B cell (primary cell): ENCODE results near the gene AMER3. TPM values are rescaled to one million over a fixed set of nuclear protein-coding genes. Genes with fewer than 3 reads are reported as not detected.

Experiments
- ATAC-seq: fragments of 200-7000 bp; cut with Tn5 transposase; one replicate; pipeline ENCODE4 v1.10.0; 2021; ENCODE audit warnings: low read depth, mild to moderate bottlenecking, moderate number of reproducible peaks, moderate library complexity
- CTCF ChIA-PET: fragments of 350-600 bp; sonication (Branson Sonifier 250); formaldehyde crosslinking; loops from one replicate; lab custom pipeline; 2021; ENCODE audit warnings: antibody characterized with exemption, inconsistent platforms; lab: Charles Lee
- POLR2A ChIA-PET: fragments of 350-600 bp; sonication (Branson Sonifier 250); formaldehyde crosslinking; loops from one replicate; lab custom pipeline; 2021; ENCODE audit warnings: antibody characterized with exemption; lab: Charles Lee
- DNase-seq: peaks from one replicate; pipeline ENCODE4 v3.0.0; 2013
- H2AFZ ChIP-seq: 2 replicates; pipeline ENCODE4 v1.6.1; 2012; ENCODE audit warnings: mild to moderate bottlenecking, low read depth, low read length; ENCODE audit not compliant: insufficient read depth, poor library complexity, severe bottlenecking
- H3K27ac ChIP-seq, 2 donors: 1 replicate in 1 of 2; 2 replicates in 1 of 2; pipeline ENCODE4 v1.5.1; 2012 to 2013; ENCODE audit warnings: low read length in 2 of 2, mild to moderate bottlenecking in 2 of 2, moderate library complexity in 1 of 2
- H3K27me3 ChIP-seq, 4 experiments: fragments of 200-600 bp in 1 of 4; sonication (generic) in 1 of 4; replicated peaks in 1 of 4; 1 replicate in 2 of 4; 2 replicates in 2 of 4; pipeline versions ENCODE4 v1.6.1 to v1.7.0; 2013 to 2016; ENCODE audit warnings: low read length in 3 of 4, mild to moderate bottlenecking in 2 of 4, mixed read lengths in 1 of 4, moderate library complexity in 1 of 4; ENCODE audit not compliant: insufficient read depth in 4 of 4, control insufficient read depth in 3 of 4; ENCODE audit errors: control extremely low read depth in 1 of 4
- H3K36me3 ChIP-seq, 2 experiments: replicated peaks in 1 of 2; 1 replicate in 1 of 2; 2 replicates in 1 of 2; pipeline versions ENCODE4 v1.6.1 to v1.7.1; 2013; ENCODE audit warnings: low read length in 1 of 2; ENCODE audit not compliant: insufficient read depth in 2 of 2, control insufficient read depth in 1 of 2; ENCODE audit errors: control extremely low read depth in 1 of 2, extremely low read depth in 1 of 2
- H3K4me1 ChIP-seq, 2 donors: fragments of 200-600 bp in 1 of 2; sonication (generic) in 1 of 2; 1 replicate in 1 of 2; 2 replicates in 1 of 2; pipeline versions ENCODE4 v1.5.1 to v1.6.1; 2013 to 2017; ENCODE audit warnings: low read length in 2 of 2; ENCODE audit not compliant: control insufficient read depth in 2 of 2, insufficient read depth in 2 of 2
- H3K4me2 ChIP-seq: replicated peaks from 2 replicates; pipeline ENCODE3; 2012; ENCODE audit warnings: mild to moderate bottlenecking, low read depth, low read length; ENCODE audit not compliant: poor library complexity, severe bottlenecking
- H3K4me3 ChIP-seq, 5 experiments: fragments of 200-600 bp in 1 of 5; sonication (generic) in 1 of 5; 1 replicate in 3 of 5; 2 replicates in 2 of 5; pipeline versions ENCODE4 v1.5.1 to v1.7.0; 2011 to 2016; ENCODE audit warnings: low read length in 4 of 5, mild to moderate bottlenecking in 4 of 5, low read depth in 2 of 5, control low read depth in 1 of 5, moderate library complexity in 1 of 5; ENCODE audit not compliant: insufficient read depth in 1 of 5; ENCODE audit errors: control extremely low read depth in 1 of 5, extremely low read depth in 1 of 5
- H3K79me2 ChIP-seq: fragments of 200-600 bp; sonication (generic); one replicate; pipeline ENCODE4 v1.6.0; 2016; ENCODE audit warnings: low read length; ENCODE audit not compliant: control insufficient read depth, insufficient read depth
- H3K9ac ChIP-seq: fragments of 200-600 bp; sonication (generic); 2 replicates; pipeline ENCODE4 v1.6.1; 2017; ENCODE audit warnings: mild to moderate bottlenecking, low read length, moderate library complexity
- H3K9me3 ChIP-seq, 3 donors: one replicate each; pipeline versions ENCODE4 v1.6.1 to v1.7.1; 2013; ENCODE audit warnings: low read length in 2 of 3; ENCODE audit not compliant: control insufficient read depth in 2 of 3, insufficient read depth in 1 of 3; ENCODE audit errors: control extremely low read depth in 1 of 3
- H4K20me1 ChIP-seq: 2 replicates; pipeline ENCODE4 v1.6.0; 2012; ENCODE audit warnings: mild to moderate bottlenecking, low read length; ENCODE audit not compliant: insufficient read depth, control insufficient read depth, poor library complexity, severe bottlenecking
- H3K27ac Mint-ChIP-seq: one replicate; pipeline ENCODE4 v1.8.0; 2021; ENCODE audit warnings: mixed read lengths
- H3K27me3 Mint-ChIP-seq: one replicate; pipeline ENCODE4 v1.8.0; 2021; ENCODE audit warnings: mixed read lengths
- H3K4me1 Mint-ChIP-seq: one replicate; pipeline ENCODE4 v1.8.0; 2021; ENCODE audit warnings: mixed read lengths
- H3K4me3 Mint-ChIP-seq: one replicate; pipeline ENCODE4 v1.8.0; 2021; ENCODE audit warnings: mixed read lengths
- H3K9me3 Mint-ChIP-seq: one replicate; pipeline ENCODE4 v1.8.0; 2022; ENCODE audit warnings: mixed read lengths; ENCODE audit not compliant: insufficient read depth
- CTCF ChIP-seq: fragments of 200-600 bp; IDR thresholded peaks from one replicate; pipeline ENCODE4 v1.8.0; 2022; ENCODE audit warnings: antibody characterized with exemption, mild to moderate bottlenecking
- EZH2 ChIP-seq: IDR thresholded peaks from 2 replicates; pipeline ENCODE4 v1.6.1; 2012; ENCODE audit warnings: borderline replicate concordance, low read depth, mild to moderate bottlenecking, moderate library complexity, low read length; ENCODE audit not compliant: insufficient read depth, poor library complexity, severe bottlenecking
- WGBS: methylation state at CpG from one replicate; pipeline ENCODE4 v1.1.5; 2013; ENCODE audit warnings: missing lambda C conversion rate; ENCODE audit not compliant: insufficient coverage; 5-methylcytosine and 5-hydroxymethylcytosine counted together
- intact Hi-C: fragments of 100-400 bp; cut with micrococcal nuclease; formaldehyde crosslinking; loops from one replicate; pipeline ENCODE4 v1.10.0; 2022
- polyA plus RNA-seq: library from polyadenylated mRNA; depleted of rRNA; stranded (reverse); fragments of >200 nt; gene quantifications from 2 replicates; pipeline ENCODE4 v1.2.3, GENCODE V29; 2012
- total RNA-seq, 2 donors: library from RNA; stranded (reverse); fragments of 120-200 nt in 1 of 2; gene quantifications; 1 replicate in 1 of 2; 2 replicates in 1 of 2; pipeline versions ENCODE4 v1.2.3 to v1.2.4, GENCODE V29; 2013 to 2022

The AMER3 gene
- total and polyA plus RNA-seq, 2 donors (not counting 1 experiment from before 2014, with no cell fraction given) = not detected

DNA sequence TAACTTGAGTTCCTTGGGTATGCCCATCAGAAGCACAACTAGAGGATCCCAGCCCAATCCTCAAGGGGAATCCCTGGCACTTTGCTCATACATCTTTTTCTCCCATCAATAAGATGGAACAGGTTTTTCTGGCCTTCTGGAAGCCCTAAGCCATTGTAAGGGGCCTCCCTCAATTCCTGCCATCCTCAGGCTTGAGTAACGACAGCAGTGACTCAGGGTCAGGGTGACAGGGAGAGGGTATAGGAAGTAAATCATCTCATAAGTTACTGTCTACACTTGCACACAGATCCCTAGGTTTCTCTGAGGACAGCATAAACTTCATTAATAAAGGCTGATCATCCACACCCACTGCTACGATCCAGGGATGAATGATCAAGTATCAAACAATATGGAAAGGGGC, 35.0 kb downstream of the AMER3 start:
- Histone ChIP-seq H3K27ac (no peak overlapping the region), H2AFZ (no peak overlapping the region), H3K79me2 (no peaks in the 10 kb centered on the region), H3K9me3 (no peaks in the 10 kb centered on the region), H3K36me3 (no peaks in the 10 kb centered on the region), H3K4me1 (peaks cover 0 to 3% of the 10 kb centered on the region in 2 donors), H4K20me1 (no peaks in the 10 kb centered on the region), H3K27me3 (no peaks in the 10 kb centered on the region), H3K4me2 (no peak overlapping the region), H3K4me3 (no peak overlapping the region), H3K9ac (no peak overlapping the region)
- TF ChIP-seq CTCF = no peak
- no peak for TF ChIP-seq EZH2
- Mint-ChIP-seq H3K27me3 (peaks cover 7% of the 10 kb centered on the region), H3K4me3 (no peak overlapping the region), H3K4me1 (no peaks in the 10 kb centered on the region), H3K27ac (no peak overlapping the region), H3K9me3 (no peaks in the 10 kb centered on the region)
- intact Hi-C loops = no loop called here
- ATAC-seq = no peak
- WGBS = no CpG with 5 or more reads among the region's 2 CpGs
- DNase-seq = no peak
- ChIA-PET CTCF (no interaction called here), POLR2A (interaction anchor here (0.6 kb wide), 1 partner anchor 40 kb away, joined by 3 read pairs; no protein-coding TSS in a partner anchor)

GRCh38 chr2:130790804-130791616, 35.7 kb downstream of the AMER3 start:
- DNase-seq (no peak), ATAC-seq (no peak)
- ChIA-PET CTCF (interaction anchor here (1.6 kb wide), 1 partner anchor 129 kb away, joined by 4 read pairs; no protein-coding TSS in a partner anchor), POLR2A (no interaction called here)
- Histone ChIP-seq H3K4me2 (no peak overlapping the region), H3K9ac (no peak overlapping the region), H3K9me3 (no peaks in the 10 kb centered on the region), H4K20me1 (no peaks in the 10 kb centered on the region), H3K36me3 (no peaks in the 10 kb centered on the region), H2AFZ (no peak overlapping the region), H3K4me1 (peaks cover 0 to 3% of the 10 kb centered on the region in 2 donors), H3K79me2 (no peaks in the 10 kb centered on the region), H3K4me3 (no peak overlapping the region), H3K27me3 (no peaks in the 10 kb centered on the region), H3K27ac (no peak overlapping the region)
- no peak overlapping the region for H3K27ac Mint-ChIP-seq
- intact Hi-C loops = no loop called here
- no peaks in the 10 kb centered on the region for H3K9me3 Mint-ChIP-seq
- WGBS = 86% methylated on average over 8 of the region's 9 CpGs
- peaks cover 7% of the 10 kb centered on the region for H3K27me3 Mint-ChIP-seq
- no peaks in the 10 kb centered on the region for H3K4me1 Mint-ChIP-seq
- H3K4me3 Mint-ChIP-seq = no peak overlapping the region
- TF ChIP-seq CTCF (no peak), EZH2 (no peak)
